ENCODE results near the gene USP11.
A peak's percentile ranks its signal among the peaks of the same experiment; 100 is the strongest.

The USP11 gene

GRCh38 chrX:47224266-47224895 lies 8.4 kb upstream of the USP11 start:
- DNase-seq (ENCODE audit: low read depth in 2 of 2): no peak

GRCh38 chrX:47224896-47225290 lies 7.9 kb upstream of the USP11 start:
- no peak for DNase-seq (ENCODE audit: low read depth in 2 of 2)

DNA sequence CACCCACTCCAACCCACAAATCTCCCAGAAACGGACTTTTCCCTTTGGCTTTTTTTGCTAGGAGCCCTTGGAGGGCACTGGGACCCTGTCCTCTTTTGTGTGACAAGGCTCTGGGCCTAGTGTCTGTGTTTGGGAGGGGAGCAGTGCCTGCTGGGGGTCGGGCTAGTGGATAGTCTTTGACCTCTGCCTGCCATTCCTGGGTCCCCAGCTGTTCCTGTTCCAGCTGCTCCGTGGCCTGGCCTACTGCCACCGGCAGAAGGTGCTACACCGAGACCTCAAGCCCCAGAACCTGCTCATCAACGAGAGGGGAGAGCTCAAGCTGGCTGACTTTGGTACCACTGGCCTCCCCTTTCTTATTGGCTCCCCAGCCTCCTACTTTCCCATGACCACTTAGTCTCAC lies 6.7 kb upstream of the USP11 start:
- no peak for DNase-seq (ENCODE audit: low read depth in 2 of 2)

GRCh38 chrX:47226531-47227333 lies 6.1 kb upstream of the USP11 start:
- DNase-seq (ENCODE audit: low read depth in 2 of 2): no peak

GRCh38 chrX:47227334-47227583 lies 5.5 kb upstream of the USP11 start:
- DNase-seq (ENCODE audit: low read depth in 2 of 2): no peak

GRCh38 chrX:47228550-47229270 lies 4.1 kb upstream of the USP11 start:
- DNase-seq (ENCODE audit: low read depth in 2 of 2): no peak

DNA sequence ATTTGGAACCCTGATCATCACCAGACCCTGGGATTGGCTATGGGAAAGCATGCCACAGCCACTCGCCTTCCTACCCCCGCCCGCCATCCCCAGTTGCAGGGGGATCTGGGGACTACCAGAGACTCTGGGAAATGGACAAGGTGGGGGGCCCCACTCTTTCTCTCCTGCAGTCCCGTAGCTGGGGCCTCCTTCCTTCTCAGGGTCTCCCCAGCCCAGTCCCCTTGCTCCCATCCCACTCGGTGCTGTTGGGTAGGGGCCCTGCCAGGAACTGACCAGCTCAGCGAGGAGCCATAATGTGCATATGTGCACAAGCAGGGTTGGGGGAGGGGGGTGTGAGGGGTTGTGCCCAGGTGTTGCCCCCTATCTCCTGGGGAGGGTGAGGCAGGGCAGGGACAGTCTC lies 3.4 kb upstream of the USP11 start:
- no peak for DNase-seq (ENCODE audit: low read depth in 2 of 2)

DNA sequence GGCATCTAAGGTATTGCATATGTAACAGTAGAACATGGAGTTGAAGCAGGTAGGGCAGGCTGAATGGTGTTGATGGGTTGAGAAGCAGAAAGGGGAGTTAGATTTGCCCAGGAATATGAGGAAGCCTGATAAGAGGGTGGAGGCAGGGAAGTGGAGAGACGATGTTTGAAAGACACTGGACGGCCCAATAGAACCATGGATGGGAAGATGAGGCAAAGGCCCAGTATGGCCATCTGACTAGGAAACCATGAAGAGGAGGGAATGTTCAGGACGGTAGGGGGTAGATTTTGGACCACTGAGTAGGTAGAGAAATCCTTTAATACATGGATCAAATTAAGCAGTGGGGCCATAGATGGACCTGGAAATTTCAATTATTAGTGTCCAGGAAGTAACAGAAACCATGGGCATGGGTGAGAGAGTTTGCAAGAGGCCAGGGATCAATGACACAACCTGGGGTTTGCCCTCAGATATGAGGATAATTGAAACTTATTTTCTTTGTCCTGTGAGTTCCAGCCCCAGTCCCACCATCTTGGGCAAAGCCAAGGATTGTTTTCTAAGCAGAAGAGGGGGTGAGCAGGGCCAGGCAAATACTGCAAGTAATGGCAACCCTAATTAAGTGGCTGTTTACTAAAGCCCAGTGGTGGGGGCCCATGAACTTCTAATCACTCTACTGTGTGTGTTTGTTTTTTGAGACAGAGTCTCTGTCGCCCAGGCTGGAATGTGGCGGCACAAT lies 2.5 kb upstream of the USP11 start:
- DNase-seq (ENCODE audit: low read depth in 2 of 2): no peak

GRCh38 chrX:47231167-47231566 lies 1.6 kb upstream of the USP11 start:
- DNase-seq (ENCODE audit: low read depth in 2 of 2): no peak

DNA sequence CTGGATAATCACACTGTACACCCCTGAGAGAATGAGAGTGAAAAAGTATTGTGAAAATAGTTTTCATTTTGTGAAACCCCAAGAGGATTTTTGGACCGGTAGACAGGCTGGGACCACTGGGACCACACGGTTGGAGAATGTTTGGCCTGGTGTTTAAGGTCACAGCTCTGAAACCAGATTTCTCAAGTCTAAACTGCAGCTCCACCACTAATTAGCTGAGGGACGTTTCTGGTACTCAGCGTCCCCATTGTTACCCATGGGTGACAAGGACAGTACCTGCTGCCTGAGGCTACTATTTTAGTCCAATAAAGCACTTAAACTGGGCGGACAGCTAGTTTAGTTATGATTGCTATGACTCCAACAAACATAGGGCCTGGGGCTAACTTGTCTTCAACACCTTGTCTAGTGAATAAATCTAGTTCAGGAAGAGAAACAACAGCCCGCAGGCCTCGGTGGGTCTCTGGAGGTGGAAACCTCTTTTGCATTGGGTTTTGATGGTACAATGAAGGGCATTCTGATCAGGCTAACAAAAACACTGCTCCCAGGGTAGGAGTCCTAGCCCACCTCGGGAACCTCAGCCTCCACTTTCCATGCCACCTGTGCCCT lies 509 bp upstream of the USP11 start:
- DNase-seq (ENCODE audit: low read depth in 2 of 2): no peak

- peak; percentile 82 to 86 for DNase-seq (ENCODE audit: low read depth in 2 of 2)
Observed at GRCh38 chrX:47233333-47234113, 714 bp downstream of the USP11 start.

DNA sequence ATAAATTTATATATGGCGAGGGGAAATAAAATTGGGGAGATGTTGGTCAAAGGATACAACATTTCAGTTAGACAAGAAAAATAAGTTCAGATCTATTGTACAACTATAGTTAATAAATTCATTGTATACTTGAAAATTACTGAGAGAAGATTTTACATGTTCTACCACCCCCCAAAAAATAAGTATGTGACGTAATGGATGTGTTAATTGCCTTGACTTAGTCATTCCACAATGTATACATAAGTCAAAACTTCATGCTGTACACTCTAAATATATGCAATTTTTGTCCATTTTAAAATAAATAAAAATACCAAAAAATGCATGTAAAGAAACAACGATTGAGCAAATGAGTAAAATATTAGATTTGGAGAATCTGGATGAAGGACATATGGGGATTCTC lies 1.8 kb downstream of the USP11 start:
- no peak for DNase-seq (ENCODE audit: low read depth in 2 of 2)

GRCh38 chrX:47235691-47236103 lies 2.9 kb downstream of the USP11 start:
- DNase-seq (ENCODE audit: low read depth in 2 of 2): no peak

- DNase-seq (ENCODE audit: low read depth in 2 of 2): no peak
Observed at GRCh38 chrX:47239199-47239598, 6.4 kb downstream of the USP11 start.

DNA sequence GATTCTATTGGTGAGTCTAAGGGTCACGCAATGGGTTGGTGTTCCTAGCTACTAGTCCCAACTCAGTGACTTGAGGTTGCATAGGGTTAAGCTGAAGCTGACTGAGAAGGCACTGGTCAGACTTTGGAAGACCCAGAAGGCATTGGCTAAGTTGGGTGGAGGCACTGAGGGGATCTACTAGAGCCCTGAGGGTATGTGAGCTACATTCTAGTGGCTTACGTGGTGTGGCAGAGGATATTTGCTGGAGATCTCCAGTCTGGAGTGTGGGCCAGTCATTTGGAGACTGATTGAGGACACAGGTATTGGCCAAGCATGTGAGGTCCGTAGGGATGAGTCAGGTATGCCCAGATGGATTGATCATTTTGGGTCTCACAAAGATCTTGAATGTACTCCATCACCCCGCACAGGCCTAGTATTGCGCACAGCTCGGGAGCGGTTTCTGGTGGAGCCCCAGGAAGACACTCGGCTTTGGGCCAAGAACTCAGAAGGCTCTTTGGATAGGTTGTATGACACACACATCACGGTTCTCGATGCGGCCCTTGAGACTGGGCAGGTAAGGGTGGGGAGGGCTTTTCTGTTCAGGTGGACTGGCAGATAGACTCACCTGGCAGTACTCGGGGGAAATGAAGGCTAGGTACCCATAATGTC lies 7.2 kb downstream of the USP11 start:
- DNase-seq (ENCODE audit: low read depth in 2 of 2): no peak

DNA sequence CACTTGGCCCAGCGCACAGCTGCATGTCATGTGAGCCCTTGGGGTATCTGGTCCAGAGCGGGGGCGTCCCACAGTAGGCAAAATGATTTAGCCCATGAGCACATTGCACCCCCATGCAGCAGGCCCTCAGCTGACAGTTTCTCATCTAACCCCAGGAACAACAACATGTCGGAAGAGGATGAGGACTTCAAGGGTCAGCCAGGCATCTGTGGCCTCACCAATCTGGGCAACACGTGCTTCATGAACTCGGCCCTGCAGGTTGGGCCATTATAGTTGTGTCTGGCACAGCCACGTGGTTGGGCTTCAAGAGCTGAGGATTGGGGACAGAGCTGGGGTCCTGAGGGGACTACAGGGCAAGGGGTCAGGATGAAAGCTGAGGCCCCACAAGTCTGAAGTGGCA lies 7.8 kb downstream of the USP11 start:
- DNase-seq (ENCODE audit: low read depth in 2 of 2): no peak

GRCh38 chrX:47241201-47242011 lies 8.6 kb downstream of the USP11 start:
- no peak for DNase-seq (ENCODE audit: low read depth in 2 of 2)

- DNase-seq (ENCODE audit: low read depth in 2 of 2): no peak
Observed at GRCh38 chrX:47242321-47242720, 9.5 kb downstream of the USP11 start.

DNA sequence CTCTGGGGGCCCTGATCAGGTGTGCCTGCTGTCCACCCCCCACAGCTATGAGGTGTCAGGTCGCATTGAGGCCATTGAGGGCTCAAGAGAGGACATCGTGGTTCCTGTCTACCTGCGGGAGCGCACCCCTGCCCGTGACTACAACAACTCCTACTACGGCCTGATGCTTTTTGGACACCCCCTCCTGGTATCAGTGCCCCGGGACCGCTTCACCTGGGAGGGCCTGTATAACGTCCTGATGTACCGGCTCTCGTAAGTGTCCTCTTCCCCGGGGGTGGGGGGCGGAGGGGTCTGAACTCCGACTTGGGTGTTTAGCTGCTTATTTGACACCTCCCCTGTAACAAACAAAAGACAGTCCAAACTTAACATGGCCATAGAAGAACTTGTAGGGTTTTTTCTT lies 10.5 kb downstream of the USP11 start:
- DNase-seq (ENCODE audit: low read depth in 2 of 2): no peak

- DNase-seq (ENCODE audit: low read depth in 2 of 2): no peak
Observed at GRCh38 chrX:47244676-47245075, 11.9 kb downstream of the USP11 start.

Measured in stimulated activated CD4-positive, alpha-beta T cell treated with anti-CD3 and anti-CD28 coated beads, Interleukin-12 subunit alpha, Interleukin-12 subunit beta, amount 100 ng/mL, for 24 hours (primary cell).